GM21526 (cell line): ENCODE data around the gene VTA1.
"Not testable (repeated sequence)": the region's sequence is repeated elsewhere in the genome, so short reads cannot be mapped to it uniquely, and the experiment has no call there.

Experiments used
- ATAC-seq: cut with Tn5 transposase; IDR thresholded peaks from one replicate; pipeline ENCODE4 v1.9.1; 2021; ENCODE audit warnings: moderate library complexity; ENCODE audit not compliant: unreplicated experiment, low FRiP score

The VTA1 gene

DNA sequence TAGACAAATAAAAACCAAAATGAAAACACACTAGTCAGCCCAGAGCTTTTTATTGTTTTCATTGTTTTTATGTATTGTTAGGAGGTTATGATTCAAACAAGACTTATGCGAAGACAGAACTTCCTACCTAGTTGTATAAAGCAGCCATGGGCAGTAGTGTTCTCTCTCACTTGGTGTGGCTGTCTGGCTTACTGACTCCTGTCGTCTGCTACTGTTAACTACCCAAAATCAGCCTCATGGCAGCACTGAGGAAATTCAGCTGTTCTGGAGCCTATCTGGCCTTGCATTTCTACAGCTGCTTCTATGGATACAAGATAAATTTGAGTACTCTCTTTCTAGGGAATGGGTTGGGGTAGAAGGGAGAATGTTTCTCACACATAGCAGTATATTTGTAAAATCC is 20.4 kb downstream of the VTA1 start:
- no peak for ATAC-seq

DNA sequence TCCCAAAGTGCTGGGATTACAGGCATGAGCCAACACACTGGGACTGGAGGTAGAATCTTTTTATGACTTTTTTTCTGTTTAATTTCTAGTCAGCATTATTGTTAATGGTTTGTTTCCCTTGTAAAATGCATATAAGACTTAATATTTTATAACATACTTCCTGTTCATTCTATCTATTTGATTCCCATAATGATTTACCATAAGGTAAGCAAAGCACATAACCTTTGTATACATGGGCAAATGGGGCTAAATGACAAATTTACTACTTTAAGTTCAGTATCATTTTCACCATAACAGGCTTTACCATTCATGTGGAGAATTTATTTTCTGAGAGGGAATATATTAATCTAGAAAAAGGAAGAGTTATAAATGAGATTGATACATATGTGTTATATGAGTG is 24.3 kb downstream of the VTA1 start:
- ATAC-seq = no peak

DNA sequence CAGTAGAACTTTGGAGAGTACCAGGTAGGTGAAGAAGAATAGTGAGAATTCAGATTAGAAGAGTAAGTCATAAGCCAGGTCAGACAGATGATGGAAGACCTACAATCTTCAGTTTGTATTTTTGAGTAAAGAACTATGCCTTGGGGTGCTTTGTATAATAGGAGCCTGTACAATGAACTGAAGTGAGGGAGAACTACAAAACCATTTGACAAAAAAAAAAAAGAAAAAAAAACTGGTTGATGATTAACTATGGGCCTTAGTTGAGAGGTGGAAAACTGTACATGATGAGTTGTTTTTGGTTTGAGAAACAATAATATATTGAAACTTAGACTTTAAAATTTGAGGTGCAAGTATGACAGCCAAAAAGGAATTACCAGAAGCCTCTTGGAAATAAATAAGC is 25.7 kb downstream of the VTA1 start:
- ATAC-seq = no peak

DNA sequence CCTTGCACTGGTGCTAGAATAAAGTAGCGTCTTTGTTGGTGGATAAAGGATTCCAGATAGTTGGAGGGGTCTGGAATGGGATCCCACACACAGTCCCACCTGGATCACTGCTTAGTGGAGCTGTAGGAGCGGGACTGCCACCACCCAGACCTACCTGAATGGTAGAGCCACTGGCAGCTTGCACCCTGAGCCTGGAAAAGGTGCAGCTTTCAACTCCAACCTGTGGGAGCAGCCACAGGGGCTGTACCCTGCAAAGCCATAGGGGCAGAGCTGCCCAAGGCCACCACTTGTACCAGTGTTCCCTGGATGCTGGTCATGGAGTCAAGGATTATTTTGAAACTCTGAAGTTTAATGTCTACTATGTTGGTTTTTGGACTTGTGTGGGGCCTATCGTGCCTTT is 26.9 kb downstream of the VTA1 start:
- ATAC-seq = no peak

DNA sequence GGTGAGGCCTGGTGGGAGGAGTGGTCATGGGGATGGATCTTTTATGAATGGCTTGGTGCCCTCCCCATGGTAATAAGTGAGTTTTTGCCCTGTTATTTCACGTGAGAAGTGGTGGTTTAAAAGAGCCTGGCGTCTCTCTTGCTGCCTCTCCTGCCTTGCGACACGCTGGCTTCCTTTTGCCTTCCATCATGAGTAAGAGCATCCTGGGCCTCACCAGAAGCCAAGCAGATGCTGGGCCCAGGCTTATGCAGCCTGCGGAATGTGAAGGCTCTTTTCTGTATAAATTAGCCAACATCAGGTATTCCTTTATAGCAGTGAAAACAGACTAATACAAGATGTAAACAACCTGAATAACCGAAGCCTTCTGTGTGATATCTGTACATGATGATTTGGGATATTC is 27.6 kb downstream of the VTA1 start:
- ATAC-seq = no peak

DNA sequence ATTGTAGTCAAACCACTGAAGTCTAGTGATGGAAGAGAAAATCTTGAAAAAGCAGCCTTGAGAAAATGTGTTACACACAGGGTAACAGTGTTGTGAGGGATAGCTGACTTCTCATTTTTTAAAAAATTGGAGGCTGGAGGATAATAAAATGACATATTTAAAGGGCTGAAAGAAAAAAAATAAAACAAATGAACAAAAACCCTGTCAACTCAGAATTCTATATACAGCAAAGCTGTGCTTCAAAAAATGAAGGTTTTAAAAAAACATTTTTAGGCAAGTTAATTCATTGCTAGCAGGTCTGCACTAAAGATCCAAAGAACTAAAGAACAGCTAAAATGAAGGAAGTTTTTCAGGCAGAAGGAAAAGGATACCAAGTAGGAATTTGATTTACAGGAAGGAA is 31.1 kb downstream of the VTA1 start:
- ATAC-seq = no peak

DNA sequence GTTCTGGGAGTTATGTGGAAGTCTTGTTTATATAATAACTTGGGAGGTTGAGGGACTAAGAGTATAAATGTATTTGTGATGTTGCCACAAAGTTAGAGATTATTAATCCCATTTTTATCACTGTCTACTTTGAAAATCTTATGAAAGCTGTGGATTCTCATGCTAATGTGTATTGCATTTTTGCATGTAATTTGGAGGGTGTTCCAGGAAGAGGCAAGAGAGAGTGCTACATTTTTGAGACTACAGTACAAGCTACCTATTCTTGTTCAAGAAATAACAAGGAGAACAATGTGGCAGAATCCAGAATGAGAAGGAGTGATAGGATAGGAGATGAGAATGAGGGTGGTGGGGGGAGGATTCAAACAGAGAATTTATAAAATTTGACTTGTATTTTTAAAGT is 34.9 kb downstream of the VTA1 start:
- no peak for ATAC-seq

DNA sequence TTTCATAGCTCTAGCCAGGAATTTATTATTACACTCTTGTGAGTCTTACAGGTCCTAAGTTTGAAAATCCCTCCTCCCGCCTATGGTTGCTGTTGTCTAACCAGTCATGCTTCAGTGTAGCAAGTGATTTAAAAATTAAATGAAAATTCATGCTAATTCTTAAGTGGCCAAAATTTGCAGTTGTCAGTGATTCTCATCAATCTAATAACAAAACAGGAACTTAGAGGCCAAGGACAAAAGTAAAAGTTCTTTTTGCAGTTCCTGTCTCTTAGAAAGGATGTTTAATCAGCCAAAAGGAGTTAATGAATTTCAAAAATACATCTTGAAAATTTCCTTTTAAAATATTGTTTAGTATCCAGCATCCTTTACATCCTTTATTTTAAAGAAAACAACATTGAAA is 36.3 kb downstream of the VTA1 start:
- no peak for ATAC-seq

DNA sequence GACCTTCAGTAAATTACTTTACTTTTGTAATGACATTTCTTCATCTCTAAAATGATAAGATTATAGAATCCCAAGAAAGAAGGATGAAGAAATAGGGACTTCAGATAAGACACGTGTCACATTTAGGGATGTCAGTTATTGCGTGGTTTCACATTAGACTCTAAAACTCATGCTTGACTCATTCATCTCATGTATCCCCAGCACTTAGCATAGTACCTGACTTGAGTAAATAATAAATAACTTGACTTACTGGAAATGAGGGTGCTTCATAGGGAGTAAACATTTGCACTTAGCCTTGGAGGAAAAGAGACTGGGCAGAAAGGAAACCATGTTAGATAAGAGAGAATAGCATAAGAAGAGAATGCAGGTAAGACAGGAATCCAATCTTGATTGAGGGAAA is 37.2 kb downstream of the VTA1 start:
- ATAC-seq = no peak

DNA sequence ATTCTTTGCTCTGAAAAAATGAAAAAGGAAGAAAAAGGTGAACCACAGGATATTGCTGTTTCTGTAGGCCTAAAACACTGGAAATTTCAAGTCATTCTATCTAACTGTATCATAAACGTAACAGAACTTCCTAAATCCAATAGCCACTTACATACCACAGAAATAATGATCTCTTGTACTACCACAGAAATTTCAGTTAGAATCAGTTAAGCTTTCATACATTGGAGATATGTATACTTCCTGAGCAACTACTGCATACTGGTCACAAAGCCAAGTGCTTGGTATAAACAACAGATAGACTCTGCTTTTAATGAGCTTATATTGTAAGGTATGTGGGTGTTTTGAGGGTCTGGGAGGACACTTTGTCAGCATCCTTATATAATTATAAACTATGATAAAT is 38.6 kb downstream of the VTA1 start:
- no peak for ATAC-seq

DNA sequence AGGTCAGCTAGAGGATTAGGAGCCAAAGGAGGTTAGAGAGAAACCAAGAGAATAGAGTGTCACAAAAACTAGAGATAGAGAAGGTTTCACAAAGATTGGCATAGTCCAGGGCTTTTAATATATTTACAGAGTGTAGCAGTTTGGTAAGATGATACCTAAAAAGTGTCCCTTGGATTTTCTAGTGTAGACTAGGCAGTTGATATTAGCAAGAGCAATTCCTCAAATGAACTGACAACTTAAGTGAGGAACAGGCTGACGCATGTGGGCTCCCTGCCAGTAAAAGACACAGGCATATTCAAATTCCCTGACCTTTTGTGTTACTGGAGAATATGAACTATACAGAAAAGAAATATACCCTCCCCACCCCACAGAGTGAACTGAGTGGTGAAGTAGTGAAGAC is 40.1 kb downstream of the VTA1 start:
- ATAC-seq = no peak

DNA sequence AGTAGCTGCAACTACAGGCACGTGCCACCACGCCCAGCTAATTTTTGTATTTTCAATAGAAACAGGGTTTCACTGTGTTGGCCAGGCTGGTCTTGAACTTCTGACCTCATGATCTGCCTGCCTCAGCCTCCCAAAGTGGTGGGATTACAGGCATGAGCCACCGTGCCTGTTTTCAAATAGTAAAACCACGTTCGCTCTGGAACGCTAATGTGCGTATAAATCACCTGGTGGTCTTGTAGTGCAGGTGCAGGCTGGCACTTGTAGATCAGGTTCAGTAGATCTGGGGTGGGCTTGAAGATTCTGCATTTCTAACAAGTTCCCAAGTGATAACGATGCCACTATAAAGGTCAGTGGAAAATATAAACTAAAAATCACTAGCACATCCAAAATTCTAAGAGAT is 41.3 kb downstream of the VTA1 start:
- ATAC-seq = not testable (repeated sequence)

DNA sequence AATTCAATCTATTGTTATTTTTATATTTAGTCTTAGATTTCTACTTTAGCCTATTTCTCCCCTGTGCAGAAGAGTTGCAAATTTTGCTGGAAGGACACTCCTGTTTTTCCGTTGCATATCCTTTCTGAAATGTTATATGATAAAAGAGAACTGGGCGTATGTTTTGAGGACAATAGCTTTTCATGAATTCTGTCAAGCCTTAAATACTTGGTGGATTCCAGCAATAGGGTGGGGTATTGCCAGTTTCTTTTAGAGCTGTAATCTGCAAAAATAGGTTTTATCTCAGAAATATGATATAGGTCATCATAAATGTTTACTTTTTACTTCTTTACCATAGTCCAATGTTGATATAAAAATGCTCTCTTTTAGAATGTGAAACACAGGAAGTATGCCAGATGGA is 42.0 kb downstream of the VTA1 start:
- ATAC-seq = no peak

DNA sequence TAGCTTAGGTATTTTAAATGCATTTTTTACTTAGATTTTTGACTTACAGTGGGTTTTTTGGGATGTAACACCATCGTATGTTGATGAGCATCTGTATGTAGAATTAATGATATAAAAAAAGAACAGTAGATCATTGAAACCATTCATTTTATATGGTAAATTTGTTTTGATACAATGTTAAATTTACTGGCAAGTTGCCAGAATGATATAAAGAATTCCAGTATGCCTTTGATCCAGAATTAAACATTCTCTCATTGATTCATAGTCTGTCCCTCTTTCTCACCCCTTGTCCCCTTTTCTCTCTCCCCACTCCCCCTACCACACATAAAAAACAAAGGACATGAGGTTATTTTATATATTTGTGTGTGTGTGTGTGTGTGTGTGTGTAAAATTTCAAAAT is 45.3 kb downstream of the VTA1 start:
- no peak for ATAC-seq

DNA sequence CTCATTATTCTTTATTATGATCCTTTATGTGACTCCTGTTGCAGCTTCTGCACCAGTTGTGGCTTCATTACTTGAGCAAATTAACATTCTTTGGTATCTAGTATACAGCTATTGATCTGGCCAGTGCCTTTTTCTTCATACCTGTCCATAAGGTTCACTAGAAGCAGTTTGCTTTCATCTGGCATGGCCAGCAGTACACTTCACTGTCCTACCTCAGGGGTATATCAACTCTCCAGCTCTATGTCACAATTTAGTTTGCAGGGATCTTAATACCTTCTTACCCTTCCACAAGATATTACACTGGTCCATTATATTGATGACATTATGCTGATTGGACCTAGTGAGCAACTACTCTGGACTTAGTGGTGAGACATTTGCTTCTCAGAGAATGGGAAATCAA is 46.6 kb downstream of the VTA1 start:
- ATAC-seq = no peak

DNA sequence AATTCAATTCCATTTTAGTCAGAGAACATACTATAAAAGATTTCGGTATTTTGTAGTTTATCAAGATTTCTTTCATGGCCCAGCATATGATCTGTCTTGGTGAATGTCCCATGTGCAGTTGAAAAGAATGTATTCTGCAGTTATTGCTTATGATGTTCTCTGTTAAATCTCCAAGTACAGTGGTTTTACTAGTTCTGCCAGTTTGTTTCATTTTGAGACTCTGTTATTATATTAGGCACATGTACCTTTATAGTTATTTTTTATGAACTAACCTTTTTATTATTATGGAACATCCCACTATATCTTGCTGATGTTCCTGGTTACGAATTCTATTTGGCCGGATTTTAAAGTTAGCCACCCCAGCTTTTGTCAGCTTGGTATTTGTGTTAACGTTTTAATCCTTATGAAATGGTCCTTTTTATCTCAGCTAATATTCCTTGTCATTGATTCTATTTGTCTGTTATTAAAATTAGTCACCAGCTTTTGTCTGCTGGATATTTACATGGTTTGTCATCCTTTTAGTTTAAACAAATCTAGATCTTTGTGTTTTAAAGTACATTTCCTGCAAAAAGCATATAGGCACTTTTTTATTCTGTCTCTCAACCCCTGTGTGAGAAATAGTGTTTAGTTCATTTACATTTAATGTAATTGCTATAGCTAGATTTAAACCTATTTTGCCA is 48.9 kb downstream of the VTA1 start:
- no peak for ATAC-seq

DNA sequence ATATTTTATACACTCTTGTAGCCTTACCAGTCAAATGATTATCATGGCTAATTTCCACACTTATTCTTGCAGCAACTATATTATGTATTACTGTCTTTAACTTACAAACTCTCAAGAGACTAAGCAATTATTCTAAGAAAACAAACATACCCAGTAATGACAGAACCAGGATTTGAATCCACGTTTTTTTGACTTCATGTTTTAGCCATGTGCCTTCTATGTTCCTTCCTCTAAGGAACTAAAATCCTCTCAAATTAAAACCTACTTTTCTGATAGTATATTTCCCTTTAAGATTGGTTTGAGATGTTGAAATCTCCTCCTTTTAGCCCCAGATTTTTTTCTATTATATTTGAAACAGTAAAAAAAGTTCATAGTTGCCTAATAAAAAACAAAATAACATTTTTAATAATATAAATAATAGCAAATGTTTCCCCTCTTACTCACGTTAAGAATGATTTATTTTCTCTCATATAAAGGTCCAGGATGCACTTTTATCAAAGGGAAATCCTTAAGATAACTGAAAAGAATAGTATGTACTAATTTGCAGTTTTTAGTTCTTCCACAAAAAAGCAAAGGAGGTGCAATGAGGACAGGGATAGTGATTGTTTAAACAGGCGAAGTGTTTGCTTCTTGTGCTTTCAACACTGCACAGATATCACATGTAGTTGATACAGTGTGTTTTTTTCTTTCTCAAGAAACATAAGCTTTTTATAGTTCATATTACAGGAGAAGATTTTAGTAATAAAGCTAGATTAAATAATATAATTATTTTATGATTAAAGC is 54.0 kb downstream of the VTA1 start:
- ATAC-seq = no peak

DNA sequence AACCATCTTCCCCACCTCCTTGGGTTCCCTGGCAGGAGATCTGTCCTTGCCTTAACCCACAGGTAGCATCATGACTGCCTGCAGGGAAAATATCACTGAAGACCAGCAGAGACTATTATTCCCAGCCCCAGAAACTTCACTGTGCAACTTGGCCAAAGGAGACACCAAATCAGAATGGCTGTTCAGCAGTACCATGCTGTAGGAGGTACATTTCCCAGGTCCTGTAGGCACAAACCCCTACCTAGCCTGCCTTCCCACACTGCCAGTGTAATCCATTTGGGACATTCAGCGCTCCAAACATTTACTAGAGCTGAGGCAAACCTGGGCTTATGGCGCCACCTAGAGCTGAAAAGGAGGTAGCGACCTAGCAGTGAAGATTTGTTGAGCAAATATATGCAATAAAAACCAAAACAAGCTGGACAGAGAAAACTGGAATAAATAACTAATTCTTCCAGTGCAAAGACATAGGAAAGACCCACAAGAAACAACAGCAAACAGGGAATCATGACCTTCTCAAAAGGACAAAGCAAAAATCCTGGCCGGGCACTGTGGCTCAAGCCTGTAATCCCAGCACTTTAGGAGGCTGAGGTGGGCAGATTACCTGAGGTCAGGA is 60.3 kb downstream of the VTA1 start:
- peak; percentile 77 for ATAC-seq

DNA sequence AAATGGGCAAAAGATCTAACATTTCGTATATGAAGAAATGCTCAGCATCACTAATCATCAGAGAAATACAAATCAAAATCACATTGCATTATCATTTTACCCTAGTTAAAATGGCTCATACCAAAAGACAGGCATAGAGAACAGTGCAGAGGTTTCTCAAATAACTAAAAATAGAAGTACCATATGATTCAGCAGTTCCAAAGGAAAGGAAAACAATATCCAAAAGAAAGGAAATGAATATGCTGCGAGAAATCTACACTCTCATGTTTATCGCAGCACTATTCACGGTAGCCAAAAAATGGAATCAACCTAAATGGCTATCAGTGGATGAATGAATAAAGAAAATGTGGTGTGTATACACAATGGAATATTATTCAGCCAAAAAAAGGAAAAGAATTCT is 63.5 kb downstream of the VTA1 start:
- ATAC-seq = no peak

DNA sequence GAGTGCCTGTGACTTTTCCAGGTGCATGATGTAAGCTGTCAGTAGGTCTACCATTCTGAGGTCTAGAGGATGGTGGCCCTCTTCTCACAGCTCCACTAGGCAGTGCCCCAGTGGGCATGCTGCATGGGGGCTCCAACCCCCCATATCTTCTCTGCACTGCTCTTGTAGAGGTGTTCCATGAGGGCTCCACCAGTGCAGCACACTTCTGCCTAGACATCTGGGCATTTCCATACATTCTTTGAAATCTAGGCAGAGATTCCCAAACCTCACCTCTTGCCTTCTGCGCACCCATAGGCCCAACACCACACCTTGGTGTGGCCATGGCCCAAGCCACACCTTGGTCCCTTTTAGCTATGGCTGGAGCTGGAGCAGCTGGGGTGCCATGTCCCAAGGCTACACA is 66.3 kb downstream of the VTA1 start:
- no peak for ATAC-seq

DNA sequence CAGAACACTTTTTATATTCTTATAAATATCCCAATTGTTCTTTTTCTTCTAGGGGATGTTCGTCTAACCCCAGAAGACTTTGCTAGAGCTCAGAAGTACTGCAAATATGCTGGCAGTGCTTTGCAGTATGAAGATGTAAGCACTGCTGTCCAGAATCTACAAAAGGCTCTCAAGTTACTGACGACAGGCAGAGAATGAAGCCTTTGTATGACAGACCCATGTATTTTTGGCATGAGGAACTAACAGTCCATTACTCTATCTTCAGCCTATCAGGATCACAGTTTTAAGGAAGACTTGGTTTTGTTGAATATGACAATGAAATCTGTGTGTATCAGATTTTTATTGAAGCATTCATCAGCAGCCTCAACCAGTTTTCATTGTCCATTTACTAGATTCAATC is 71.4 kb downstream of the VTA1 start:
- ATAC-seq = no peak

DNA sequence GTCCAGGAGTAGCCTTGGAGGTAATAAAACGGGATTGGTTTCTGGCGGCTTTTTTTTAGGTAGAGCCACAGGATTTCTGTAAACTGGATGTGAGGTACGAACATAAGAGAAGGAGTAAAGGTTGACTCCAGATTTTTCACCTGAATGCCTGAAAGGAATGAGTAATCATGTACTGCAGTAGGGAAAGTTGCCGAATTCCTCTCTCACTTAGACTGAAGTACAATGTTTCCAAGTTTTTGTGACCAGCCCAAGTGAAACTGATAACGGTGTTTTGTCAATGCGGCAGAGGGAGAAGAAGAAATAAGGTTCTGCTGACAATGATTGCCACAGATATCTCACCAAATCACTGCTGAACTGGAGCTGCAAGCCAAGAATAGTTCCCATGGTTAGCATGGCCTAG is 75.0 kb downstream of the VTA1 start:
- no peak for ATAC-seq
